ENCODE results near the gene SHB.

The SHB gene

DNA sequence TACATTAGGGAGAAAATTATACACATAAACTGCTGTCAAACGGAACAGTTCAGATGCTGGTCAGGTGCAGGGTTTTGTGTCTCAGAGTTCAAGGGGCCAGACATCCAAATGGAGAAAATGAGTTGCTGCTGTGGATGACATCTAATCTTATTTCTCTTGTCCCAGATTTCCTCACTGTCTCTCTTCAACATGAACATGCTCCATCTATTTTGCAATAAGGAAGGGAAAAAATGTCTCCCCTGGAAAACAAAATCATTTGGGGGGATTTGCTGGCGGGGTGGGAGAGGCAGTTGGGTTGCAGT, 51.2 kb downstream of the SHB start:
- Histone ChIP-seq H3K27ac (ENCODE audit: low read depth, low read length, poor library complexity, severe bottlenecking) (no peak overlapping the region), H2AFZ (ENCODE audit: low read length) (no peak overlapping the region), H3K4me2 (ENCODE audit: low read length) (no peak overlapping the region), H3F3A (ENCODE audit: insufficient read depth, low read length) (no peaks in the 10 kb centered on the region), H3K9me3 (ENCODE audit: low read length) (no peaks in the 10 kb centered on the region), H3K27me3 (ENCODE audit: insufficient read depth, low read length) (no peaks in the 10 kb centered on the region), H3K9me2 (ENCODE audit: low read depth, low read length) (no peaks in the 10 kb centered on the region), H3K79me2 (ENCODE audit: insufficient read depth, low read length) (no peaks in the 10 kb centered on the region), H3K4me1 (ENCODE audit: insufficient read depth, low read length, severe bottlenecking) (no peaks in the 10 kb centered on the region), H3K36me3 (ENCODE audit: insufficient read depth, low read length) (no peaks in the 10 kb centered on the region), H3K9ac (ENCODE audit: low read length) (no peak overlapping the region), H4K20me1 (ENCODE audit: insufficient read depth, low read length) (no peaks in the 10 kb centered on the region), H3K4me3 (ENCODE audit: low read depth, low read length, poor library complexity, severe bottlenecking) (no peak overlapping the region)
- no peak for TF ChIP-seq EZH2 (IDR thresholded peaks at IDR 0.05; ENCODE audit: borderline replicate concordance, low read length)
- TF ChIP-seq, protein P1, sequence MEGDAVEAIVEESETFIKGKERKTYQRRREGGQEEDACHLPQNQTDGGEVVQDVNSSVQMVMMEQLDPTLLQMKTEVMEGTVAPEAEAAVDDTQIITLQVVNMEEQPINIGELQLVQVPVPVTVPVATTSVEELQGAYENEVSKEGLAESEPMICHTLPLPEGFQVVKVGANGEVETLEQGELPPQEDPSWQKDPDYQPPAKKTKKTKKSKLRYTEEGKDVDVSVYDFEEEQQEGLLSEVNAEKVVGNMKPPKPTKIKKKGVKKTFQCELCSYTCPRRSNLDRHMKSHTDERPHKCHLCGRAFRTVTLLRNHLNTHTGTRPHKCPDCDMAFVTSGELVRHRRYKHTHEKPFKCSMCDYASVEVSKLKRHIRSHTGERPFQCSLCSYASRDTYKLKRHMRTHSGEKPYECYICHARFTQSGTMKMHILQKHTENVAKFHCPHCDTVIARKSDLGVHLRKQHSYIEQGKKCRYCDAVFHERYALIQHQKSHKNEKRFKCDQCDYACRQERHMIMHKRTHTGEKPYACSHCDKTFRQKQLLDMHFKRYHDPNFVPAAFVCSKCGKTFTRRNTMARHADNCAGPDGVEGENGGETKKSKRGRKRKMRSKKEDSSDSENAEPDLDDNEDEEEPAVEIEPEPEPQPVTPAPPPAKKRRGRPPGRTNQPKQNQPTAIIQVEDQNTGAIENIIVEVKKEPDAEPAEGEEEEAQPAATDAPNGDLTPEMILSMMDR (IDR thresholded peaks at IDR 0.05; ENCODE audit: low read length): no peak

DNA sequence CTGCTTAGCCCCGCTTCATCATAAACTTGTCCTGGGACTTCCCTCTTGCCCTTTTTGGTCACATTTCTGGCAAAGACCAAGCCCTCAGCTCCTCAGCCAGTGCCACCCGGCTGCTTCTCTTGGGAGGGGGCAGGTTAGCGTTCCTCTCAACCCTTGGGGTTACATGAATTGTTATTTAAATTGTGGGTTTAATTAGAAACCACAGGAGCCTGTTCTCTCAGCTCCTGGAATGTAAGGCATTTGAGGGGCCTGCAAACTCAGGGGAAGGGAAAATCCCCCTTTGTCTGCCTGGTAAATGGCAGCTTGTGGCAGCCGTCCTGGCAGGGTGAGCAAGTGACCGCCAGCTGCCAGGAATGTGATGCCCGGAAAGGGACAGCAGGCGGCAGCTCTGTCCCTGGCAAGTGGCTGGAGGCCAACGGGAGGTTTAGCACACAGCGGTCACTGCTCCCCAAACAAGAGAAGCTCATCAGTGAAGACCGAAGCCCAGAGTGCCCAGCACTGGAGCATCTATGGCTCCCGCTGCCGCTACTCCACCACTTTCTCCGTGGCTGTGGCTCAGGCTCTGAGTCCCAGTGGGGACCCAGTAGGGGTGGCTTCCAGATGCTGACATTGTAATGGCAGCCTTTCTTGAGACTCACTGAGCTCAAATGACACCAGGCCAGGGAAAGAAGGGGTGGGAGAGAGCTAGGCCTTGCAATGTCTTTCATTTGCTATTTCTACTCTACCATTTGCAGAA, 51.7 kb downstream of the SHB start:
- no peak for TF ChIP-seq EZH2 (IDR thresholded peaks at IDR 0.05; ENCODE audit: borderline replicate concordance, low read length)
- TF ChIP-seq, protein P1 (IDR thresholded peaks at IDR 0.05; ENCODE audit: low read length): no peak
- H3K36me3 ChIP-seq (ENCODE audit: insufficient read depth, low read length): no peaks in the 10 kb centered on the region
- no peaks in the 10 kb centered on the region for H3K9me2 ChIP-seq (ENCODE audit: low read depth, low read length)
- no peaks in the 10 kb centered on the region for H3K4me1 ChIP-seq (ENCODE audit: insufficient read depth, low read length, severe bottlenecking)
- H3K27me3 ChIP-seq (ENCODE audit: insufficient read depth, low read length): no peaks in the 10 kb centered on the region
- no peaks in the 10 kb centered on the region for H3F3A ChIP-seq (ENCODE audit: insufficient read depth, low read length)
- H3K9ac ChIP-seq (ENCODE audit: low read length): no peak overlapping the region
- H3K9me3 ChIP-seq (ENCODE audit: low read length): no peaks in the 10 kb centered on the region
- H3K4me2 ChIP-seq (ENCODE audit: low read length): no peak overlapping the region
- H3K79me2 ChIP-seq (ENCODE audit: insufficient read depth, low read length): no peaks in the 10 kb centered on the region
- no peaks in the 10 kb centered on the region for H4K20me1 ChIP-seq (ENCODE audit: insufficient read depth, low read length)
- no peak overlapping the region for H3K4me3 ChIP-seq (ENCODE audit: low read depth, low read length, poor library complexity, severe bottlenecking)
- H2AFZ ChIP-seq (ENCODE audit: low read length): no peak overlapping the region
- H3K27ac ChIP-seq (ENCODE audit: low read depth, low read length, poor library complexity, severe bottlenecking): no peak overlapping the region

- Histone ChIP-seq H3K9ac (ENCODE audit: low read length) (no peak overlapping the region), H3K36me3 (ENCODE audit: insufficient read depth, low read length) (no peaks in the 10 kb centered on the region), H3K4me1 (ENCODE audit: insufficient read depth, low read length, severe bottlenecking) (no peaks in the 10 kb centered on the region), H3K9me2 (ENCODE audit: low read depth, low read length) (no peaks in the 10 kb centered on the region), H3K4me3 (ENCODE audit: low read depth, low read length, poor library complexity, severe bottlenecking) (no peak overlapping the region), H3K79me2 (ENCODE audit: insufficient read depth, low read length) (no peaks in the 10 kb centered on the region), H3K4me2 (ENCODE audit: low read length) (no peak overlapping the region), H3K27ac (ENCODE audit: low read depth, low read length, poor library complexity, severe bottlenecking) (no peak overlapping the region), H3K9me3 (ENCODE audit: low read length) (no peaks in the 10 kb centered on the region), H4K20me1 (ENCODE audit: insufficient read depth, low read length) (no peaks in the 10 kb centered on the region), H3F3A (ENCODE audit: insufficient read depth, low read length) (no peaks in the 10 kb centered on the region), H2AFZ (ENCODE audit: low read length) (no peak overlapping the region), H3K27me3 (ENCODE audit: insufficient read depth, low read length) (no peaks in the 10 kb centered on the region)
- TF ChIP-seq, protein P1 (IDR thresholded peaks at IDR 0.05; ENCODE audit: low read length): no peak
- TF ChIP-seq EZH2 (IDR thresholded peaks at IDR 0.05; ENCODE audit: borderline replicate concordance, low read length): no peak
These were observed 52.5 kb downstream of the SHB start for GRCh38 chr9:38016375-38017135.

Data from OCI-LY1 (cell line).